LHCN-M2 (cell line): ENCODE measurements around the gene RUFY4. TPM values are rescaled to one million over a fixed set of nuclear protein-coding genes. Genes with fewer than 3 reads are reported as not detected.
"Not testable (repeated sequence)": the region's sequence is repeated elsewhere in the genome, so short reads cannot be mapped to it uniquely, and the experiment has no call there.

Experiments
- DNase-seq: peaks from one replicate; pipeline ENCODE4 v3.0.0-alpha.2; 2012; ENCODE audit warnings: low read depth
- total RNA-seq: library from RNA; depleted of rRNA; stranded (reverse); fragments of >200 nt; gene quantifications from 2 replicates; pipeline ENCODE4 v1.2.3, GENCODE V29; 2014

Gene RUFY4
- total RNA-seq, 1 experiment from 2014 or later: not detected

GRCh38 chr2:218082586-218083351, 13.7 kb downstream of the RUFY4 start:
- DNase-seq: no peak

GRCh38 chr2:218083352-218083676, 14.3 kb downstream of the RUFY4 start:
- no peak for DNase-seq

GRCh38 chr2:218086478-218086877, 17.4 kb downstream of the RUFY4 start:
- no peak for DNase-seq

- no peak for DNase-seq
Measured at GRCh38 chr2:218089259-218089658, 20.2 kb downstream of the RUFY4 start.

- no peak for DNase-seq
Measured at GRCh38 chr2:218091746-218092145, 22.7 kb downstream of the RUFY4 start.

GRCh38 chr2:218093879-218094278, 24.8 kb downstream of the RUFY4 start:
- DNase-seq: no peak

- no peak for DNase-seq
Measured at GRCh38 chr2:218095853-218096252, 26.8 kb downstream of the RUFY4 start.

- DNase-seq: no peak
Measured at GRCh38 chr2:218097975-218098374, 28.9 kb downstream of the RUFY4 start.

GRCh38 chr2:218108834-218109233, 39.8 kb downstream of the RUFY4 start:
- not testable (repeated sequence) for DNase-seq

- DNase-seq: not testable (repeated sequence)
Measured at GRCh38 chr2:218121789-218122188, 52.7 kb downstream of the RUFY4 start.

- not testable (repeated sequence) for DNase-seq
Measured at GRCh38 chr2:218122286-218122685, 53.2 kb downstream of the RUFY4 start.

- no peak for DNase-seq
Measured at GRCh38 chr2:218123986-218124385, 54.9 kb downstream of the RUFY4 start.

- DNase-seq: no peak
Measured at GRCh38 chr2:218125095-218125494, 56.0 kb downstream of the RUFY4 start.

- no peak for DNase-seq
Measured at GRCh38 chr2:218125626-218126080, 56.6 kb downstream of the RUFY4 start, which contains the start of gene CXCR2. TSS of gene CXCR2 (plus strand) at chr2:218126028. CDS start at chr2:218134802, 8,774 bp downstream.

- no peak for DNase-seq
Measured at GRCh38 chr2:218127929-218128455, 58.9 kb downstream of the RUFY4 start.

- no peak for DNase-seq
Measured at GRCh38 chr2:218128781-218129457, 59.9 kb downstream of the RUFY4 start.

GRCh38 chr2:218129458-218130135, 60.5 kb downstream of the RUFY4 start:
- DNase-seq: peak; percentile 26

- no peak for DNase-seq
Measured at GRCh38 chr2:218130377-218130776, 61.3 kb downstream of the RUFY4 start.

GRCh38 chr2:218130822-218131221, 61.8 kb downstream of the RUFY4 start:
- no peak for DNase-seq

GRCh38 chr2:218137514-218137913, 68.5 kb downstream of the RUFY4 start:
- DNase-seq: no peak

- DNase-seq: no peak
Measured at GRCh38 chr2:218138047-218138446, 69.0 kb downstream of the RUFY4 start.
